Heart left ventricle (tissue), 16 donors: ENCODE results near the gene ANKDD1A. TPM values are rescaled to one million over a fixed set of nuclear protein-coding genes. Genes with fewer than 3 reads are reported as not detected.

Experiments
- ATAC-seq, 4 donors: fragments of 200-7000 bp; cut with Tn5 transposase; one replicate each; pipeline ENCODE4 v1.9.1; 2020 to 2022; ENCODE audit warnings: moderate library complexity in 4 of 4, mild to moderate bottlenecking in 3 of 4, moderate number of reproducible peaks in 1 of 4
- DNase-seq, 5 donors: peaks; one replicate each; pipeline ENCODE4 v3.0.0-alpha.2; 2020
- H3K27ac ChIP-seq, 12 donors: fragments of 200-600 bp; sonication (generic) in 4 of 12; one replicate each; pipeline versions ENCODE4 v1.5.0 to v1.8.0; 2016 to 2022; ENCODE audit warnings: mild to moderate bottlenecking in 2 of 12
- H3K27me3 ChIP-seq, 9 donors: fragments of 200-600 bp; sonication (generic) in 2 of 9; one replicate each; pipeline versions ENCODE4 v1.5.1 to v1.8.0; 2016 to 2022; ENCODE audit warnings: mild to moderate bottlenecking in 3 of 9
- H3K36me3 ChIP-seq, 9 donors: fragments of 200-600 bp; sonication (generic) in 2 of 9; one replicate each; pipeline versions ENCODE4 v1.5.0 to v1.8.0; 2018 to 2022; ENCODE audit warnings: mild to moderate bottlenecking in 2 of 9
- H3K4me1 ChIP-seq, 12 donors: fragments of 200-600 bp; sonication (generic) in 4 of 12; one replicate each; pipeline versions ENCODE4 v1.5.0 to v1.8.0; 2016 to 2022; ENCODE audit warnings: mild to moderate bottlenecking in 3 of 12
- H3K4me3 ChIP-seq, 12 donors: fragments of 200-600 bp; sonication (generic) in 4 of 12; one replicate each; pipeline versions ENCODE4 v1.5.0 to v1.8.0; 2017 to 2022; ENCODE audit warnings: mild to moderate bottlenecking in 9 of 12, moderate library complexity in 4 of 12
- H3K9me3 ChIP-seq, 12 donors: fragments of 200-600 bp; sonication (generic) in 4 of 12; one replicate each; pipeline versions ENCODE4 v1.5.0 to v1.8.0; 2016 to 2022; ENCODE audit warnings: mild to moderate bottlenecking in 1 of 12
- POLR2A ChIP-seq, 2 donors: fragments of 450-650 bp; IDR thresholded peaks; one replicate each; pipeline ENCODE4 v1.6.1; 2017; ENCODE audit warnings: antibody characterized with exemption in 2 of 2, mild to moderate bottlenecking in 2 of 2, moderate library complexity in 2 of 2
- WGBS, 4 donors: extraction: QIAGEN DNeasy Blood & Tissue Kit in 2 of 4; methylation state at CpG; one replicate each; pipeline versions ENCODE4 v1.1.5 to v1.1.7; 2013 to 2018; 5-methylcytosine and 5-hydroxymethylcytosine counted together
- intact Hi-C, 10 donors: fragments of 100-400 bp; cut with DNase I; formaldehyde crosslinking; loops; one replicate each; pipeline versions ENCODE4 v1.11.1 to v1.14.2; 2022
- polyA plus RNA-seq, 2 donors: library from polyadenylated mRNA; stranded (reverse); fragments of 200-250 nt; gene quantifications; one replicate each; pipeline ENCODE4 v1.2.3, GENCODE V29; 2013
- total RNA-seq, 9 donors: library from RNA; depleted of rRNA in 2 of 9; stranded (reverse); fragments of >200 nt in 2 of 9; fragmentation: NEBNext Ultra II Directional in 3 of 9; extraction: Animal tissue kit (Norgen Biotek cat#: 25700) in 3 of 9; gene quantifications; one replicate each; pipeline versions ENCODE4 v1.1.0 to v1.2.4, GENCODE V29; 2016 to 2023
- TF ChIP-seq, protein P1 (sequence below), 12 donors: fragments of 200-600 bp; sonication (generic) in 4 of 12; IDR thresholded peaks; one replicate each; pipeline versions ENCODE4 v1.5.0 to v1.8.0; 2018 to 2022; ENCODE audit warnings: antibody characterized with exemption in 12 of 12, mild to moderate bottlenecking in 5 of 12
- donor health status: ischemic (EF 13 %, LVEDD 7.1; RV severe dilation, severe dysfunction).
- donor health status: healthy with polysubstance abuse.
- donor health status: DM: no; HTN: yes; CAD: no.
- donor health status: DM: no; HTN: no; CAD: no.
- donor health status: ischemic (EF 25% LVEDD 6.9; RV normal size, moderate dysfunction).
- donor health status: ischemic (EF 25% LVEDD 5.7; RV mildly dilated, moderate dysfunction).
- donor health status: healthy.
- donor health status: DM: yes; HTN: yes; CAD: no.
- donor health status: ischemic (EF 35%, LVEDD 5.7; RV mildly dilated, moderate dysfunction).
- donor health status: nonischemic (EF 11% LVEDD 7.7; RV severe dilation, severe dysfunction).
- donor health status: DM: yes; HTN: yes; CAD: no.
- donor health status: PGD.
- donor health status: ischemic (EF 29% LVEDD 5.4; RV normal size, mild dysfunction).
- donor health status: nonischemic (EF 23%, LVEDD 6.1; RV moderate dilation, normal function).

The ANKDD1A gene
- total and polyA plus RNA-seq, 11 donors, result 0.42 to 3.4 (median 1.1) TPM

GRCh38 chr15:64875641-64876223, 36.0 kb upstream of the ANKDD1A start:
- TF ChIP-seq POLR2A (IDR thresholded peaks at IDR 0.05), result no peak
- TF ChIP-seq, protein P1, sequence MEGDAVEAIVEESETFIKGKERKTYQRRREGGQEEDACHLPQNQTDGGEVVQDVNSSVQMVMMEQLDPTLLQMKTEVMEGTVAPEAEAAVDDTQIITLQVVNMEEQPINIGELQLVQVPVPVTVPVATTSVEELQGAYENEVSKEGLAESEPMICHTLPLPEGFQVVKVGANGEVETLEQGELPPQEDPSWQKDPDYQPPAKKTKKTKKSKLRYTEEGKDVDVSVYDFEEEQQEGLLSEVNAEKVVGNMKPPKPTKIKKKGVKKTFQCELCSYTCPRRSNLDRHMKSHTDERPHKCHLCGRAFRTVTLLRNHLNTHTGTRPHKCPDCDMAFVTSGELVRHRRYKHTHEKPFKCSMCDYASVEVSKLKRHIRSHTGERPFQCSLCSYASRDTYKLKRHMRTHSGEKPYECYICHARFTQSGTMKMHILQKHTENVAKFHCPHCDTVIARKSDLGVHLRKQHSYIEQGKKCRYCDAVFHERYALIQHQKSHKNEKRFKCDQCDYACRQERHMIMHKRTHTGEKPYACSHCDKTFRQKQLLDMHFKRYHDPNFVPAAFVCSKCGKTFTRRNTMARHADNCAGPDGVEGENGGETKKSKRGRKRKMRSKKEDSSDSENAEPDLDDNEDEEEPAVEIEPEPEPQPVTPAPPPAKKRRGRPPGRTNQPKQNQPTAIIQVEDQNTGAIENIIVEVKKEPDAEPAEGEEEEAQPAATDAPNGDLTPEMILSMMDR (IDR thresholded peaks at IDR 0.05), result no peak
- no peak overlapping the region for H3K4me3 ChIP-seq
- H3K36me3 ChIP-seq, result no peaks in the 10 kb centered on the region
- H3K4me1 ChIP-seq, result peaks cover 0 to 82% (median 22%) of the 10 kb centered on the region in 12 donors
- intact Hi-C loops, result no loop called here
- no peaks in the 10 kb centered on the region for H3K9me3 ChIP-seq
- DNase-seq, result no peak
- WGBS, 4 donors, result 63 to 80% (median 77%) methylated on average over 3 of the region's 3 CpGs
- H3K27me3 ChIP-seq, result no peaks in the 10 kb centered on the region
- ATAC-seq, result no peak
- H3K27ac ChIP-seq, result peak overlapping the region in 1 of 12 donors; percentile 95

- Histone ChIP-seq H3K27me3 (no peaks in the 10 kb centered on the region), H3K36me3 (no peaks in the 10 kb centered on the region), H3K4me3 (no peak overlapping the region), H3K4me1 (peaks cover 0 to 86% (median 27%) of the 10 kb centered on the region in 12 donors), H3K27ac (peak overlapping the region; percentile 32 to 95 (median 75)), H3K9me3 (no peaks in the 10 kb centered on the region)
- intact Hi-C loops, result no loop called here
- TF ChIP-seq, protein P1 (IDR thresholded peaks at IDR 0.05), result no peak
- TF ChIP-seq POLR2A (IDR thresholded peaks at IDR 0.05), result no peak
- DNase-seq (peak; percentile 82 to 91 (median 83)), ATAC-seq (peak; percentile 59 to 87 (median 75))
- 54 to 61% (median 59%) methylated on average over 2 to 3 of the region's 3 CpGs for WGBS, 4 donors
Measured at GRCh38 chr15:64877435-64877834, 34.3 kb upstream of the ANKDD1A start.

- WGBS, 4 donors, result 54 to 61% (median 59%) methylated on average over 8 of the region's 8 CpGs
- DNase-seq (peak in 4 of 5 donors; percentile 61 to 75 (median 64)), ATAC-seq (peak in 3 of 4 donors; percentile 28 to 56 (median 35))
- intact Hi-C loops, result no loop called here
- H3K27me3 ChIP-seq, result no peaks in the 10 kb centered on the region
- no peak overlapping the region for H3K4me3 ChIP-seq
- H3K27ac ChIP-seq, result peak overlapping the region in 10 of 12 donors; percentile 58 to 95 (median 77)
- no peaks in the 10 kb centered on the region for H3K36me3 ChIP-seq
- TF ChIP-seq, protein P1 (IDR thresholded peaks at IDR 0.05), result no peak
- TF ChIP-seq POLR2A (IDR thresholded peaks at IDR 0.05), result no peak
- H3K4me1 ChIP-seq, result peaks cover 2 to 86% (median 32%) of the 10 kb centered on the region in 12 donors
- no peaks in the 10 kb centered on the region for H3K9me3 ChIP-seq
Measured at GRCh38 chr15:64878705-64879104, 33.0 kb upstream of the ANKDD1A start.

DNA sequence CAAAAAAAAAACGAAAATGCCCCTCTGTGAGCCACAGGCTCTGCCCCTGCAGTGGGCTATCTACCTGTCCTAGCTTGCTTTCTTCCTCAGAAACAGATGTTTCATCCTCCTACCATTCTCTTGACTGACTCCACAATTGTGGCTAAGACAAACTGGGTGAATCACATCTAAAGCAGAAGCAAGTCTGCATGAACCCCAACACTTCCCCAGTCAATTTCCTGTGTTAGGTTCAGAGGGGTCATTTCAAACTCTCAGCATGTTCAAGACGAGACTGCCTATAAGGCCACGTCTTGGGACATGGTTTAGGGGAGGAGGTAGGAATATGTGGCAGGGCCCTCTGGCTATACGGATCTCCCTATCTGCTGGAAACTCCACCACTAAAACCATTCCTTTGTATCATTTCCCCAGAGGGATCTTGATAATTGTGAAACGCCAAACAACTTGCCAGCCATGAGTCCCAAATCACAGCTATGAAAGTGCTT, 28.6 kb upstream of the ANKDD1A start:
- Histone ChIP-seq H3K9me3 (no peaks in the 10 kb centered on the region), H3K4me3 (no peak overlapping the region), H3K36me3 (no peaks in the 10 kb centered on the region), H3K27me3 (no peaks in the 10 kb centered on the region), H3K4me1 (peaks cover 3 to 75% (median 24%) of the 10 kb centered on the region in 12 donors), H3K27ac (peak overlapping the region in 10 of 12 donors; percentile 29 to 96 (median 67))
- intact Hi-C loops, result no loop called here
- TF ChIP-seq POLR2A (IDR thresholded peaks at IDR 0.05), result no peak
- TF ChIP-seq, protein P1 (IDR thresholded peaks at IDR 0.05), result no peak
- ATAC-seq, result peak in 3 of 4 donors; percentile 38 to 62 (median 44)
- WGBS, 4 donors, result 47 to 77% (median 68%) methylated on average over 5 of the region's 5 CpGs
- DNase-seq, result no peak
